GM12878 (cell line): ENCODE data around the gene NTRK1. TPM values are rescaled to one million over a fixed set of nuclear protein-coding genes. Genes with fewer than 3 reads are reported as not detected.

Source experiments
- ATAC-seq: fragments of 200-7000 bp; cut with Tn5 transposase; 3 replicates; pipeline ENCODE4 v1.9.1; 2020; ENCODE audit warnings: mild to moderate bottlenecking, moderate library complexity
- BruUV-seq: library from RNA; stranded (reverse); fragments of 400-500 nt; replicated peaks from 2 replicates; lab custom pipeline; 2021; lab: Mats Ljungman, UMichigan
- CTCF ChIA-PET: fragments of 300-600 bp; sonication (Branson Sonifier 250); formaldehyde crosslinking; extraction: SDS; loops from one replicate; lab custom pipeline; 2021; ENCODE audit warnings: inconsistent platforms; lab: Yijun Ruan, JAX
- POLR2A ChIA-PET: fragments of 350-600 bp; formaldehyde crosslinking; extraction: SDS; loops from one replicate; lab custom pipeline; 2021; ENCODE audit warnings: inconsistent platforms; lab: Charles Lee
- RAD21 ChIA-PET: fragments of 300-600 bp; sonication (Branson Sonifier 250); formaldehyde crosslinking; loops from one replicate; lab custom pipeline; 2023; ENCODE audit warnings: antibody characterized with exemption; ENCODE audit not compliant: unreplicated experiment; lab: Charles Lee
- SMC1A ChIA-PET: fragments of 300-600 bp; sonication (Branson Sonifier 250); formaldehyde crosslinking; loops from one replicate; lab custom pipeline; 2023; ENCODE audit not compliant: unreplicated experiment, uncharacterized antibody; lab: Charles Lee
- DNase-seq: peaks from one replicate; pipeline ENCODE4 v3.0.0-alpha.2; 2011; ENCODE audit warnings: low read depth, low spot score
- FAIRE-seq: peaks from 3 replicates; lab custom pipeline; 2011; peaks lifted over from hg19 to GRCh38; lab: Jason Lieb, UNC
- H2AFZ ChIP-seq: 2 replicates; pipeline ENCODE4 v1.6.0; 2011; ENCODE audit warnings: low read depth, low read length, control low read depth; ENCODE audit not compliant: control insufficient read depth
- H3K27ac ChIP-seq: 2 replicates; pipeline ENCODE4 v1.5.1; 2011; ENCODE audit warnings: control low read depth; ENCODE audit not compliant: control insufficient read depth, insufficient read depth
- H3K27me3 ChIP-seq, 2 experiments: replicated peaks in 1 of 2; 2 replicates each; pipeline versions ENCODE4 v1.6.0 to v1.6.1; 2011; ENCODE audit warnings: low read length in 1 of 2; ENCODE audit not compliant: control insufficient read depth in 2 of 2, insufficient read depth in 2 of 2
- H3K36me3 ChIP-seq, 2 experiments: 2 replicates each; pipeline ENCODE4 v1.5.1; 2011; ENCODE audit warnings: low read length in 1 of 2; ENCODE audit not compliant: control insufficient read depth in 2 of 2, insufficient read depth in 2 of 2
- H3K4me1 ChIP-seq: 2 replicates; pipeline ENCODE4 v1.6.1; 2011; ENCODE audit warnings: mild to moderate bottlenecking, low read length, moderate library complexity, mixed read lengths; ENCODE audit not compliant: control insufficient read depth, insufficient read depth
- H3K4me2 ChIP-seq: 2 replicates; pipeline ENCODE4 v1.6.0; 2011; ENCODE audit warnings: control low read depth; ENCODE audit not compliant: control insufficient read depth, insufficient read depth
- H3K4me3 ChIP-seq: fragments of 200-600 bp; sonication (generic); 2 replicates; pipeline ENCODE4 v1.5.1; 2016
- H3K79me2 ChIP-seq: 2 replicates; pipeline ENCODE4 v1.6.0; 2011; ENCODE audit warnings: low read length; ENCODE audit not compliant: control insufficient read depth, insufficient read depth
- H3K9ac ChIP-seq: 2 replicates; pipeline ENCODE4 v1.8.0; 2011; ENCODE audit warnings: low read length, control low read depth, mixed read lengths; ENCODE audit not compliant: control insufficient read depth, insufficient read depth
- H3K9me3 ChIP-seq: replicated peaks from 3 replicates; pipeline ENCODE4 v1.5.1; 2011; ENCODE audit warnings: mild to moderate bottlenecking, low read length; ENCODE audit not compliant: control insufficient read depth, insufficient read depth
- H4K20me1 ChIP-seq: 2 replicates; pipeline ENCODE4 v1.6.0; 2011; ENCODE audit not compliant: control insufficient read depth, insufficient read depth
- E2F4 ChIP-seq: IDR thresholded peaks from 2 replicates; pipeline ENCODE4 v1.6.1; 2012; ENCODE audit warnings: low read depth, low read length, improper control_type of control experiment
- HDAC6 ChIP-seq: fragments of 200-600 bp; sonication (generic); IDR thresholded peaks from one replicate; pipeline ENCODE4 v1.8.0; 2017; ENCODE audit warnings: antibody characterized with exemption; ENCODE audit not compliant: unreplicated experiment
- MEF2A ChIP-seq: IDR thresholded peaks from 2 replicates; pipeline ENCODE4 v1.6.1; 2011; ENCODE audit warnings: low read depth, mild to moderate bottlenecking, low read length, moderate library complexity; ENCODE audit not compliant: insufficient read depth
- NFXL1 ChIP-seq: fragments of 450-650 bp; IDR thresholded peaks from 2 replicates; pipeline ENCODE4 v1.6.1; 2017; ENCODE audit warnings: antibody characterized with exemption, mild to moderate bottlenecking, borderline replicate concordance
- RB1 ChIP-seq: fragments of 450-650 bp; formaldehyde crosslinking; IDR thresholded peaks from 2 replicates; pipeline ENCODE4 v1.6.1; 2017; ENCODE audit warnings: mild to moderate bottlenecking, borderline replicate concordance
- WGBS: methylation state at CpG from one replicate; pipeline ENCODE4 v1.1.6; 2016; ENCODE audit warnings: low lambda C conversion rate; ENCODE audit not compliant: insufficient replicate concordance, insufficient coverage; ENCODE audit errors: missing lambda C conversion rate; 5-methylcytosine and 5-hydroxymethylcytosine counted together
- in situ Hi-C: fragments of 300-500 bp; cut with MboI; formaldehyde crosslinking; loops from 9 replicates; pipeline ENCODE4 v1.14.3; 2018; ENCODE audit warnings: mixed read lengths
- intact Hi-C: fragments of 100-400 bp; cut with micrococcal nuclease; formaldehyde crosslinking; loops from one replicate; pipeline ENCODE4 v1.14.2; 2022; ENCODE audit not compliant: unreplicated experiment
- polyA plus RNA-seq, 11 experiments: library from polyadenylated mRNA; depleted of rRNA in 4 of 11; unstranded in 6 of 11; stranded (reverse) in 5 of 11; fragments of >200 nt; fragmentation: Nextera tagmentation in 4 of 11; fragmentation: Illumina TruSeq in 1 of 11; extraction: Ambion mirVana in 4 of 11; extraction: Trizol in 1 of 11; gene quantifications; 1 replicate in 1 of 11; 2 replicates in 10 of 11; pipeline versions ENCODE4 v1.2.1 to v1.2.3, GENCODE V29; 2011 to 2016; ENCODE audit warnings: inconsistent platforms in 2 of 11, missing spikeins in 2 of 11, low read depth in 1 of 11
- total RNA-seq, 4 experiments: library from RNA; depleted of rRNA in 3 of 4; stranded (reverse); fragments of >200 nt in 3 of 4; fragmentation: Illumina TruSeq in 1 of 4; extraction: Trizol in 1 of 4; gene quantifications; 2 replicates each; pipeline versions ENCODE4 v1.2.1 to v1.2.3, GENCODE V29; 2013 to 2021

Gene NTRK1
- total and polyA plus RNA-seq, 10 of the 15 experiments (the other 5 are each of a cell fraction or from before 2014, with no cell fraction given), result 0.10 to 0.56 (median 0.40) TPM; not detected in 7

- TF ChIP-seq NFXL1 (no peak), RB1 (no peak), MEF2A (no peak)
Observed at GRCh38 chr1:156858959-156859522, 1.6 kb upstream of the NTRK1 start, which contains the start of gene INSRR (continued).

- FAIRE-seq (no peak), ATAC-seq (peak; percentile 49), DNase-seq (no peak)
- Histone ChIP-seq H3K79me2 (no peaks in the 10 kb centered on the region), H3K27me3 (peaks cover 8 to 22% of the 10 kb centered on the region in 2 experiments), H3K4me2 (peak overlapping the region; percentile 85), H3K36me3 (no peaks in the 10 kb centered on the region), H3K9me3 (no peaks in the 10 kb centered on the region), H4K20me1 (no peaks in the 10 kb centered on the region), H3K9ac (no peak overlapping the region), H3K27ac (no peak overlapping the region), H3K4me3 (peak overlapping the region; percentile 53; the same call in 1 of the 2 replicates), H2AFZ (peak overlapping the region; percentile 9), H3K4me1 (peaks cover 26% of the 10 kb centered on the region)
- RAD21 ChIA-PET, result interaction anchor here (0.5 to 7.0 kb wide), 25 partner anchors 12 to 245 kb away, joined by 3 to 115 read pairs (median 3); partner anchors contain the start of genes HDGF, ISG20L2, METTL25B and MRPL24
- CTCF ChIA-PET, result interaction anchor here (0.6 to 9.4 kb wide), 47 partner anchors 9 to 297 kb away, joined by 3 to 248 read pairs (median 5); partner anchors contain the start of genes CRABP2, ISG20L2, METTL25B and MRPL24
- 6% methylated on average over 31 of the region's 33 CpGs for WGBS
- TF ChIP-seq E2F4, result no peak
- TF ChIP-seq HDAC6, result peak; percentile 9
- BruUV-seq, result no TSS peak
- SMC1A ChIA-PET, result interaction anchor here (0.9 to 7.6 kb wide), 23 partner anchors 7 to 232 kb away, joined by 3 to 123 read pairs (median 5); partner anchors contain the start of genes ISG20L2 and METTL25B
- in situ Hi-C loops, result loop anchor here (5.0 kb wide), 2 partner anchors 57 to 172 kb away; no protein-coding TSS in a partner anchor
- intact Hi-C loops, result loop anchor here (1.0 to 2.0 kb wide), 5 partner anchors 20 to 170 kb away; no protein-coding TSS in a partner anchor
- POLR2A ChIA-PET, result interaction anchor here (0.6 to 1.7 kb wide), 6 partner anchors 22 to 133 kb away, joined by 3 to 9 read pairs (median 3); no protein-coding TSS in a partner anchor
Observed at GRCh38 chr1:156859523-156860112, 1.0 kb upstream of the NTRK1 start.
